ENCODE data around the gene IFNAR1. TPM values are rescaled to one million over a fixed set of nuclear protein-coding genes. Genes with fewer than 3 reads are reported as not detected.
"Not testable (repeated sequence)": the region's sequence is repeated elsewhere in the genome, so short reads cannot be mapped to it uniquely, and the experiment has no call there.

The IFNAR1 gene
- total RNA-seq, 1 experiment from 2014 or later: 20.5 TPM

- H3K9ac ChIP-seq (ENCODE audit: low read length): peak overlapping the region; percentile 68
- BruUV-seq (replicated peaks); H3K79me2 ChIP-seq (ENCODE audit: insufficient read depth, low read length); intact Hi-C loops (cut with micrococcal nuclease); H4K20me1 ChIP-seq (ENCODE audit: insufficient read depth); H2AFZ ChIP-seq (ENCODE audit: low read depth, low read length, poor library complexity, severe bottlenecking); H3K9me2 ChIP-seq (ENCODE audit: insufficient read depth); H3K9me3 ChIP-seq (ENCODE audit: control insufficient read depth in 1 of 2, insufficient read depth in 1 of 2, low read depth in 1 of 2, low read length in 2 of 2); DNase-seq (ENCODE audit: low read depth, low spot score); H3K27me3 ChIP-seq (ENCODE audit: insufficient read depth, low read length); H3K36me3 ChIP-seq (ENCODE audit: control insufficient read depth in 1 of 2, insufficient read depth in 2 of 2, low read length in 2 of 2): not testable (repeated sequence)
- H3K27ac ChIP-seq (ENCODE audit: low read depth, low read length): peak overlapping the region; percentile 73
- H3K4me1 ChIP-seq (ENCODE audit: control insufficient read depth in 1 of 2, insufficient read depth in 2 of 2, low read length in 2 of 2): peaks cover 45 to 63% of the 10 kb centered on the region in 2 experiments
- ATAC-seq: peak; percentile 28
- ChIA-PET POLR2A (interaction anchor here (1.0 to 1.8 kb wide), 3 partner anchors 18 to 55 kb away, joined by 3 to 6 read pairs (median 5); partner anchors contain the start of gene IFNAR1), CTCF (interaction anchor here (1.0 to 1.7 kb wide), 3 partner anchors 18 to 180 kb away, joined by 4 to 5 read pairs (median 4); no protein-coding TSS in a partner anchor), RAD21 (ENCODE audit: low non-redundant PET in 1 of 2, low total read pairs in 2 of 2, uncharacterized antibody in 2 of 2, unreplicated experiment in 2 of 2) (interaction anchor here (0.8 to 1.2 kb wide), 2 partner anchors 65 to 180 kb away, joined by 3 to 4 read pairs; no protein-coding TSS in a partner anchor)
- peak overlapping the region; percentile 70 for H3K4me2 ChIP-seq (ENCODE audit: low read length)
- peak overlapping the region in 1 of 2 experiments; percentile 14; a peak in 1 of 4 replicates for H3K4me3 ChIP-seq (replicated peaks in 1 of 2; ENCODE audit: low read depth in 1 of 2, low read length in 2 of 2)
Observed at GRCh38 chr21:33379934-33380333, 55.2 kb downstream of the IFNAR1 start.

- peak overlapping the region in 1 of 2 experiments; percentile 14; a peak in 2 of 4 replicates for H3K4me3 ChIP-seq (replicated peaks in 1 of 2; ENCODE audit: low read depth in 1 of 2, low read length in 2 of 2)
- CTCF ChIA-PET: interaction anchor here (1.0 to 1.7 kb wide), 4 partner anchors 19 to 181 kb away, joined by 3 to 5 read pairs (median 4); no protein-coding TSS in a partner anchor
- peak; percentile 45 for TF ChIP-seq TCF7L2 (IDR thresholded peaks at IDR 0.05; ENCODE audit: borderline replicate concordance, extremely low read depth, insufficient read depth, insufficient read length)
- TF ChIP-seq SIN3A (IDR thresholded peaks at IDR 0.05; ENCODE audit: low read depth): no peak
- TF ChIP-seq JUND (IDR thresholded peaks at IDR 0.05): no peak
- no peak for TF ChIP-seq CBX3 (IDR thresholded peaks at IDR 0.05; ENCODE audit: low read depth)
- no peak for TF ChIP-seq YY1 (IDR thresholded peaks at IDR 0.05; ENCODE audit: extremely low read depth, insufficient replicate concordance, low read depth, low read length)
- no peak for TF ChIP-seq ELF1 (IDR thresholded peaks at IDR 0.05; ENCODE audit: borderline replicate concordance, low read depth)
- no peak for TF ChIP-seq ZNF274 (IDR thresholded peaks at IDR 0.05; ENCODE audit: low read depth, low read length)
- TF ChIP-seq, protein P1, sequence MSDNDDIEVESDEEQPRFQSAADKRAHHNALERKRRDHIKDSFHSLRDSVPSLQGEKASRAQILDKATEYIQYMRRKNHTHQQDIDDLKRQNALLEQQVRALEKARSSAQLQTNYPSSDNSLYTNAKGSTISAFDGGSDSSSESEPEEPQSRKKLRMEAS (IDR thresholded peaks at IDR 0.05): no peak
- no peak for TF ChIP-seq ZFX (IDR thresholded peaks at IDR 0.05)
- TF ChIP-seq RAD21 (IDR thresholded peaks at IDR 0.05; ENCODE audit: low read depth): no peak
- TF ChIP-seq CTCF (IDR thresholded peaks at IDR 0.05 in 2 of 3, conservative IDR thresholded peaks at IDR 0.05 in 1 of 3; ENCODE audit: borderline replicate concordance in 1 of 3, insufficient read depth in 1 of 3, low read depth in 2 of 3, low read length in 2 of 3): no peak
- no peak for TF ChIP-seq CEBPB (IDR thresholded peaks at IDR 0.05; ENCODE audit: low read depth)
- TF ChIP-seq POLR2A (IDR thresholded peaks at IDR 0.05; ENCODE audit: borderline replicate concordance, extremely low read depth, insufficient read depth, insufficient read length): peak; percentile 58
- TF ChIP-seq ZBTB33 (IDR thresholded peaks at IDR 0.05; ENCODE audit: extremely low read depth, insufficient replicate concordance, low read length): no peak
- TF ChIP-seq EZH2 (IDR thresholded peaks at IDR 0.05): no peak
Observed at GRCh38 chr21:33380483-33380998, 55.8 kb downstream of the IFNAR1 start.

More at GRCh38 chr21:33380483-33380998, 55.8 kb downstream of the IFNAR1 start:
- Histone ChIP-seq H3K9me2 (ENCODE audit: insufficient read depth) (no peaks in the 10 kb centered on the region), H3K79me2 (ENCODE audit: insufficient read depth, low read length) (no peaks in the 10 kb centered on the region), H4K20me1 (ENCODE audit: insufficient read depth) (no peaks in the 10 kb centered on the region), H3K27ac (ENCODE audit: low read depth, low read length) (peak overlapping the region; percentile 73), H3K4me1 (ENCODE audit: control insufficient read depth in 1 of 2, insufficient read depth in 2 of 2, low read length in 2 of 2) (peaks cover 45 to 59% of the 10 kb centered on the region in 2 experiments), H2AFZ (ENCODE audit: low read depth, low read length, poor library complexity, severe bottlenecking) (no peak overlapping the region), H3K9ac (ENCODE audit: low read length) (peak overlapping the region; percentile 68), H3K36me3 (ENCODE audit: control insufficient read depth in 1 of 2, insufficient read depth in 2 of 2, low read length in 2 of 2) (no peaks in the 10 kb centered on the region), H3K9me3 (ENCODE audit: control insufficient read depth in 1 of 2, insufficient read depth in 1 of 2, low read depth in 1 of 2, low read length in 2 of 2) (no peaks in the 10 kb centered on the region), H3K4me2 (ENCODE audit: low read length) (peak overlapping the region; percentile 70), H3K27me3 (ENCODE audit: insufficient read depth, low read length) (no peaks in the 10 kb centered on the region)
- RAD21 ChIA-PET (ENCODE audit: low non-redundant PET in 1 of 2, low total read pairs in 2 of 2, uncharacterized antibody in 2 of 2, unreplicated experiment in 2 of 2): interaction anchor here (0.8 to 1.2 kb wide), 2 partner anchors 64 to 181 kb away, joined by 3 to 4 read pairs; no protein-coding TSS in a partner anchor
- intact Hi-C loops (cut with micrococcal nuclease): no loop called here
- peak; percentile 94 for DNase-seq (ENCODE audit: low read depth, low spot score)
- ATAC-seq: peak; percentile 90
- no TSS peak for BruUV-seq (replicated peaks)
- POLR2A ChIA-PET: interaction anchor here (1.7 to 1.8 kb wide), 2 partner anchors 24 to 56 kb away, joined by 5 to 6 read pairs; partner anchors contain the start of gene IFNAR1
